Loucy (cell line): ENCODE results near the gene MYDGF.
A peak's percentile ranks its signal among the peaks of the same experiment; 100 is the strongest.

Experiments used
- H2AFZ ChIP-seq: fragments of 200-600 bp; sonication (generic); 2 replicates; pipeline ENCODE4 v1.6.0; 2016; ENCODE audit warnings: antibody characterized with exemption, mild to moderate bottlenecking, low read length, moderate library complexity
- H3F3A ChIP-seq: fragments of 200-600 bp; 2 replicates; pipeline ENCODE4 v1.6.0; 2016; ENCODE audit warnings: antibody characterized with exemption, low read depth, mild to moderate bottlenecking
- H3K27me3 ChIP-seq: fragments of 200-600 bp; sonication (generic); 2 replicates; pipeline ENCODE4 v1.6.1; 2014; ENCODE audit warnings: low read length, mild to moderate bottlenecking; ENCODE audit not compliant: insufficient read depth, poor library complexity, severe bottlenecking
- H3K36me3 ChIP-seq: fragments of 200-600 bp; sonication (generic); 2 replicates; pipeline ENCODE4 v1.6.1; 2016; ENCODE audit warnings: low read length; ENCODE audit not compliant: insufficient read depth
- H3K4me1 ChIP-seq: fragments of 200-600 bp; sonication (generic); 2 replicates; pipeline ENCODE4 v1.5.1; 2014; ENCODE audit warnings: low read length, mild to moderate bottlenecking; ENCODE audit not compliant: insufficient read depth, poor library complexity, severe bottlenecking
- H3K4me2 ChIP-seq: fragments of 200-600 bp; sonication (generic); 2 replicates; pipeline ENCODE4 v1.6.0; 2014; ENCODE audit warnings: antibody characterized with exemption, low read length, low read depth, mild to moderate bottlenecking; ENCODE audit not compliant: poor library complexity, severe bottlenecking
- H3K4me3 ChIP-seq: fragments of 200-600 bp; sonication (generic); 2 replicates; pipeline ENCODE4 v1.5.1; 2014; ENCODE audit warnings: low read length, mild to moderate bottlenecking, mixed read lengths; ENCODE audit not compliant: poor library complexity, severe bottlenecking
- H3K79me2 ChIP-seq: fragments of 200-600 bp; sonication (generic); 2 replicates; pipeline ENCODE4 v1.6.1; 2014; ENCODE audit warnings: low read length; ENCODE audit not compliant: insufficient read depth
- H3K9ac ChIP-seq: fragments of 200-600 bp; sonication (generic); 2 replicates; pipeline ENCODE4 v1.6.0; 2014; ENCODE audit warnings: mild to moderate bottlenecking, low read depth, low read length, moderate library complexity; ENCODE audit not compliant: poor library complexity, severe bottlenecking
- H3K9me2 ChIP-seq: fragments of 200-600 bp; sonication (generic); replicated peaks from 2 replicates; pipeline ENCODE4 v1.6.1; 2016; ENCODE audit warnings: low read depth, low read length, mixed read lengths
- H3K9me3 ChIP-seq: fragments of 200-600 bp; sonication (generic); 2 replicates; pipeline ENCODE4 v1.6.1; 2014; ENCODE audit warnings: mild to moderate bottlenecking, antibody characterized with exemption, low read length, low read depth; ENCODE audit not compliant: insufficient read depth
- H4K20me1 ChIP-seq: fragments of 200-600 bp; sonication (generic); 2 replicates; pipeline ENCODE4 v1.6.0; 2014; ENCODE audit warnings: antibody characterized with exemption, low read length, mild to moderate bottlenecking; ENCODE audit not compliant: insufficient read depth, poor library complexity, severe bottlenecking
- EZH2phosphoT487 ChIP-seq: fragments of 200-600 bp; IDR thresholded peaks from 2 replicates; pipeline ENCODE4 v1.6.1; 2018; ENCODE audit warnings: antibody characterized with exemption, mild to moderate bottlenecking, moderate library complexity, borderline replicate concordance
- TF ChIP-seq, protein P1 (sequence below): fragments of 200-600 bp; sonication (generic); conservative IDR thresholded peaks from 2 replicates; pipeline ENCODE4 v1.5.1; 2014; ENCODE audit warnings: mild to moderate bottlenecking, antibody characterized with exemption, low read length

The MYDGF gene

GRCh38 chr19:4669723-4670480 lies at the start of gene MYDGF:
MYDGF (minus strand) TSS chr19:4670342; CDS start chr19:4670334, 8 bp downstream.
- no peak for TF ChIP-seq EZH2phosphoT487
- TF ChIP-seq, protein P1, sequence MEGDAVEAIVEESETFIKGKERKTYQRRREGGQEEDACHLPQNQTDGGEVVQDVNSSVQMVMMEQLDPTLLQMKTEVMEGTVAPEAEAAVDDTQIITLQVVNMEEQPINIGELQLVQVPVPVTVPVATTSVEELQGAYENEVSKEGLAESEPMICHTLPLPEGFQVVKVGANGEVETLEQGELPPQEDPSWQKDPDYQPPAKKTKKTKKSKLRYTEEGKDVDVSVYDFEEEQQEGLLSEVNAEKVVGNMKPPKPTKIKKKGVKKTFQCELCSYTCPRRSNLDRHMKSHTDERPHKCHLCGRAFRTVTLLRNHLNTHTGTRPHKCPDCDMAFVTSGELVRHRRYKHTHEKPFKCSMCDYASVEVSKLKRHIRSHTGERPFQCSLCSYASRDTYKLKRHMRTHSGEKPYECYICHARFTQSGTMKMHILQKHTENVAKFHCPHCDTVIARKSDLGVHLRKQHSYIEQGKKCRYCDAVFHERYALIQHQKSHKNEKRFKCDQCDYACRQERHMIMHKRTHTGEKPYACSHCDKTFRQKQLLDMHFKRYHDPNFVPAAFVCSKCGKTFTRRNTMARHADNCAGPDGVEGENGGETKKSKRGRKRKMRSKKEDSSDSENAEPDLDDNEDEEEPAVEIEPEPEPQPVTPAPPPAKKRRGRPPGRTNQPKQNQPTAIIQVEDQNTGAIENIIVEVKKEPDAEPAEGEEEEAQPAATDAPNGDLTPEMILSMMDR, result no peak
- Histone ChIP-seq H4K20me1 (peaks cover 9% of the 10 kb centered on the region), H2AFZ (peak within 1 kb of the TSS; percentile 90), H3K4me3 (peak within 1 kb of the TSS; percentile 99), H3K4me1 (peaks cover 10% of the 10 kb centered on the region), H3K36me3 (peaks cover 3% of the 10 kb centered on the region; the same call in 1 of the 2 replicates), H3K27me3 (no peaks in the 10 kb centered on the region), H3F3A (peaks cover 10% of the 10 kb centered on the region; the same call in 1 of the 2 replicates), H3K79me2 (peaks cover 21% of the 10 kb centered on the region), H3K4me2 (peak within 1 kb of the TSS; percentile 98), H3K9me3 (no peaks in the 10 kb centered on the region), H3K9me2 (no peaks in the 10 kb centered on the region), H3K9ac (peak within 1 kb of the TSS; percentile 84)

DNA sequence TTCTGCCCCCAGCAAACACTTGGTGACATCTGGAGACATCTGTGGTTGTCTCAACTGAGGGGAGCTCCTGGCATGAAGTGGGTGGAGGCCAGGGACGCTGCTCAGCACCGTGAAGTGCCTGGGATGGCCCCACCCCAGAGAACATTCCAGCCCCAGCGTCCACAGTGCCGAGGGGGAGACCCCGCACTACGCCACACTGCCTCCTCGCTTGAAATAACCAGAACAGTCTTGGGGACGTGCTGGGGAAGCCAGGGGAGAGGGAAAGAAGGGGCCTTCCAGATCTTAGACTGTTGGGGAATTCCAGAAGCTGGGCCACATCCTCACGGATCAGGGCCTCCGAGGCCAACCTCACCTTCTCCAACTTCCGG lies 49.3 kb upstream of the MYDGF start:
- H3K9me3 ChIP-seq, result no peaks in the 10 kb centered on the region
- no peaks in the 10 kb centered on the region for H3K9me2 ChIP-seq
- no peak overlapping the region for H3K4me2 ChIP-seq
- H3K36me3 ChIP-seq, result peaks cover 38% of the 10 kb centered on the region; the same call in 1 of the 2 replicates
- TF ChIP-seq, protein P1, result no peak
- no peak for TF ChIP-seq EZH2phosphoT487
- H4K20me1 ChIP-seq, result peaks cover 22% of the 10 kb centered on the region
- H3K27me3 ChIP-seq, result peaks cover 4% of the 10 kb centered on the region
- H3K79me2 ChIP-seq, result peaks cover 41% of the 10 kb centered on the region
- H3K4me1 ChIP-seq, result peaks cover 14% of the 10 kb centered on the region
- no peak overlapping the region for H3K4me3 ChIP-seq
- no peak overlapping the region for H2AFZ ChIP-seq
- no peaks in the 10 kb centered on the region for H3F3A ChIP-seq
- H3K9ac ChIP-seq, result no peak overlapping the region

DNA sequence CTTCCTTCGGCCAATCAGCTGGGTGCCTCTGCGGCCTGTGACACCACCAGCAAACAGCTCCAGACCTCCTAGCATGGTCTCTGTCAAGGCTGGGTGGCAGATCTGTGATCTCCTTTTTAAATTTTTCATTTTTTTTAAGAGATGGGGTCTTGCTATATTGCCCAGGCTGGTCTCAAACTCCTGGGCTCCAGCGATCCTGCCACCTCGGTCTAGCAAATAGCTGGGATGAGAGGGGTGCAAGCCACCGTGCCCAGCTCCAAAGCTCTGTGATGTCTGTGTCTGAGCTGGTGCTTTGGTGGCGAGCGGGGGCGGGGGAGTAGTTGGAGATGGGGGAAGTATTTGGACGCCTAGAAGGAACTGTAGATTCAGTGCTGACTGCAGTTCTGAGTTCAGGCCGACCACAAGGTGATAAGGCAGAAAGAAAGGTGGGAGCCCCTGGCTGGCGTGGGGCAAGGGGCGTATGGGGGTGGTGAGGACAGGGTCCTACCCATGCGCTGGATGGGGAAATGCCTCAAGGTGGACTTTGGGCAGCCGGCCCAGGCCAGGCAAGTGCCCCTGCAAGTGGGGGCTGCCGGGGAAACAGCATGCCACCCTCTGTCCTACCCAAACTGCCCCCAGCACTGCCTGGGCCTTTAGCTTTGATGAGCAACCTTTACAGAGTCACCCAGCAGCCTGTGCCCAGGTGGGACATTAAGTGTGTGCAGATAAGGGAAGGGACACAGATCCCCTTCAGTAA lies 48.0 kb upstream of the MYDGF start:
- H3K9me3 ChIP-seq, result no peaks in the 10 kb centered on the region
- TF ChIP-seq, protein P1, result no peak
- no peak for TF ChIP-seq EZH2phosphoT487
- H3K9me2 ChIP-seq, result no peaks in the 10 kb centered on the region
- H3K9ac ChIP-seq, result no peak overlapping the region
- no peak overlapping the region for H3K4me2 ChIP-seq
- H2AFZ ChIP-seq, result no peak overlapping the region
- peaks cover 37% of the 10 kb centered on the region for H3K79me2 ChIP-seq
- peaks cover 14% of the 10 kb centered on the region for H3K4me1 ChIP-seq
- peaks cover 46% of the 10 kb centered on the region; the same call in 1 of the 2 replicates for H3K36me3 ChIP-seq
- no peak overlapping the region for H3K4me3 ChIP-seq
- H3K27me3 ChIP-seq, result no peaks in the 10 kb centered on the region
- peaks cover 21% of the 10 kb centered on the region for H4K20me1 ChIP-seq
- no peaks in the 10 kb centered on the region for H3F3A ChIP-seq
